Endometrial microvascular endothelial cells (primary cell): ENCODE results near the gene RYR1. TPM values are rescaled to one million over a fixed set of nuclear protein-coding genes. Genes with fewer than 3 reads are reported as not detected.
"Not testable (repeated sequence)": the region's sequence is repeated elsewhere in the genome, so short reads cannot be mapped to it uniquely, and the experiment has no call there.

Source experiments
- in situ Hi-C: cut with HindIII; loops from 2 replicates; pipeline ENCODE4 v1.10.0; 2017; ENCODE audit warnings: low sequenced_read_pairs, low pct_unique_long_range_greater_than_20kb; ENCODE audit errors: inconsistent ontology term
- total RNA-seq: library from RNA; depleted of rRNA; stranded (reverse); fragments of >200 nt; gene quantifications from one replicate; pipeline ENCODE4 v1.2.3, GENCODE V29; 2015; ENCODE audit errors: inconsistent ontology term

The RYR1 gene
- total RNA-seq, 1 donor from 2014 or later = not detected

GRCh38 chr19:38478273-38478971 lies 44.9 kb downstream of the RYR1 start:
- in situ Hi-C loops = no loop called here

DNA sequence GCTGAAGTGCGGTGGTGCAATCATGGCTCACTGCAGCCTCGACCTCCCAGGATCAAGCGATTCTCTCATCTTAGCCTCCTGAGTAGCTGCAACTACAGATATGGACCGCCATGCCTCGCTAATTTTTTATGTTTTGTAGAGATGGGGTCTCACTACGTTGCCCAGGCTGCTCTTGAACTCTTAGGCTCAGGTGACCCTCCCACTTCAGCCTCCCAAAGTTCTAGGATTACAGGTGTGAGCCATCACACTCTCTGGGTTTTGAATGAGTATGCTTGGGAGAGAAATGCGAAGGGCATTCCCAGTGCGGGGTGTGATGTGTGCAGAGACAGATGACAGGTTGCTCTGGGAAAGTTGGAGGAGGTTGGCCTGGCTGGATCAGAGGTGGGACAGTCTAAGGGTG lies 49.0 kb downstream of the RYR1 start:
- in situ Hi-C loops = no loop called here

- in situ Hi-C loops = no loop called here
These were observed 49.6 kb downstream of the RYR1 start for GRCh38 chr19:38483016-38483630.

- in situ Hi-C loops = no loop called here
These were observed 51.3 kb downstream of the RYR1 start for GRCh38 chr19:38484747-38485146.

DNA sequence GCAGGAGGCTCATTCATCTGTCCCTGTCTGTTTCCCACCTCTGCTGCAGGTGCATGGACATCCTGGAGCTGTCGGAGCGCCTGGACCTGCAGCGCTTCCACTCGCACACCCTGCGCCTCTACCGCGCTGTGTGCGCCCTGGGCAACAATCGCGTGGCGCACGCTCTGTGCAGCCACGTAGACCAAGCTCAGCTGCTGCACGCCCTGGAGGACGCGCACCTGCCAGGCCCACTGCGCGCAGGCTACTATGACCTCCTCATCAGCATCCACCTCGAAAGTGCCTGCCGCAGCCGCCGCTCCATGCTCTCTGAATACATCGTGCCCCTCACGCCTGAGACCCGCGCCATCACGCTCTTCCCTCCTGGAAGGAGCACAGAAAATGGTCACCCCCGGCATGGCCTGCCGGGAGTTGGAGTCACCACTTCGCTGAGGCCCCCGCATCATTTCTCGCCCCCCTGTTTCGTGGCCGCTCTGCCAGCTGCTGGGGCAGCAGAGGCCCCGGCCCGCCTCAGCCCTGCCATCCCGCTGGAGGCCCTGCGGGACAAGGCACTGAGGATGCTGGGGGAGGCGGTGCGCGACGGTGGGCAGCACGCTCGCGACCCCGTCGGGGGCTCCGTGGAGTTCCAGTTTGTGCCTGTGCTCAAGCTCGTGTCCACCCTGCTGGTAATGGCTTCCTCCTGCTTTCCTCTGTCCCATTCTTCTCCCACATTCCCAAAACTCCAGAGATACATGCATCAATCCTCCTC lies 52.2 kb downstream of the RYR1 start:
- in situ Hi-C loops = no loop called here

DNA sequence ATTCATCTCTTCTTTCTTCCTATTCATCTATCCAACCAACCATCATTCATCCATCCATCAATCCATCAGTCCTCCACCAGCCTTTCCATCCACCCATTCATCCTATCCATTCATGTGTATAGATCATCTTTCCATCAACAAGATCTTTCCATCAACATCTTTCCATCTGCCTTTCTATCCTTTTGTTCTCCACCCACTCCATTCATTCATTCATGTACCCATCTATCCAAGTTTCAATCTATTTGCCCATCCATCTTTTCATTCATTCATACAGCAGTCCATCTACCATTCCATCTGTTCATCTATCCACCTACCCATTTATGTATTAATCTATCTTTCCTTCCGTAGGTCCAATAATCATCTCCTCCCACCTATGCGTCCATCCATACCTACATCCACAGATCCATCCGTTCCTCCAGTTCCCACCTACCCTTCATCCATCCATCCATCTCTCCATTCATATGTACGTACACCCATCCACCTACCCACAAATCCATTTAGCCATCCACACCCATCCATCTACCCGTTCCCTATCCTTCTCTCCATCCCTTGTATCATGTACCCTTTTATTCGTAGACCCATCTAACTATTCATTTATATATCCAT lies 53.3 kb downstream of the RYR1 start:
- in situ Hi-C loops = no loop called here

DNA sequence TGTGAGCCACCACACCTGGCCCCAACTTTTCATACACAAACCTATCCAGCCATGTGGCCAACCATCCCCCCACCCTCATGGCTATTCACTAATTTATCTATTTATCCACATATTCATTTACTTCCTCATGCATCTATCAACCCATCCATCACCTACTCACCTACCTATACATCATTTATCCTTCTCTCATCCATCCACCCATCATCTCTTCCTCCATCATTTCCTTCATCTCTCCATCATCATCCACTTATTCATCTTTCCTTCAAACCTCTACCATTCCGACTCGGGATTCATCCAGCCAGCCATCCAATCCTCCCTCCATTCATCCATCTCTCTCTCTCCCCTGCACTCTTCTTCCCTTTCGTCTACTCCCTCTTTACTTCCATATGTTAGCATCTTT lies 54.6 kb downstream of the RYR1 start:
- in situ Hi-C loops = no loop called here

DNA sequence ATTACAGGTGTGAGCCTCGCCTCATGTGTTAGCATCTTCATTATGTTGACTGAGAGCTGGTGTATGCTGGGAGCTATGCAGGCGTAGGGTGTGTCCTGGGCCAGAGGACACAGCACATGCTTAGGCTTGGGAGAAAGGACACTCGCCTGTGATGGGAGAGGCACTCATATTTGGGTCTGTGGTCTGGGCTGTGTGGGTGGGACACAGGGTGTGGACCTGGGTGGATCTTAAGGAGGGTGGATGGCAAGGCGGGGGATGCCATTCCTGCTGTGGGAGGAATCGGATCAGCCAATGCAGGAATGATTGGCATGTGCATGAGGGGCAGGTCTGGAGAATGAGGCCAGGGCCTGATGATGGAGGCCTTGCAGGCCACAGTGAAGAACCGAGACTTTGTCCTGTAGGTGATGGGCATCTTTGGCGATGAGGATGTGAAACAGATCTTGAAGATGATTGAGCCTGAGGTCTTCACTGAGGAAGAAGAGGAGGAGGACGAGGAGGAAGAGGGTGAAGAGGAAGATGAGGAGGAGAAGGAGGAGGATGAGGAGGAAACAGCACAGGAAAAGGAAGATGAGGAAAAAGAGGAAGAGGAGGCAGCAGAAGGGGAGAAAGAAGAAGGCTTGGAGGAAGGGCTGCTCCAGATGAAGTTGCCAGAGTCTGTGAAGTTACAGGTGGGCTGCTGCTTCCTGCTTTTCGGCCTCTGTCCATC lies 55.4 kb downstream of the RYR1 start:
- in situ Hi-C loops = no loop called here

DNA sequence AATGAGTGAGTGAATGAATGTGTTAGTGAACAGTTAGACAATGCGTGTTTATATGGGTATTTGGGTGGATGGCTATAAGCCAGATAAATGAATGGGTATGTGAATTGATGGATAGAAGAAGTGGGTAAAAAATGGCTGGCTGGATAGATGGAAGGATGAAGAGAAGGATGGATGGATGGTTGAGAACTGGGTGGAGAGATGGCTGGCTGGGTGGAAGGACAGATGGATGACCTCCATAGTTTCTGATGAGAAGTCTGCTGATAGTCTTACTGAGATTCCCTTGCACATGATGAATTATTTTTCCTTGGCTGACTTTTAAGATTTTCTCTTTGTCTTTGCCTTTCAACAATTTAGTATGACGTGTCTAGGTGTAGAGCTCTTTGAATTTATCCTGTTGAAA lies 57.4 kb downstream of the RYR1 start:
- in situ Hi-C loops = no loop called here

DNA sequence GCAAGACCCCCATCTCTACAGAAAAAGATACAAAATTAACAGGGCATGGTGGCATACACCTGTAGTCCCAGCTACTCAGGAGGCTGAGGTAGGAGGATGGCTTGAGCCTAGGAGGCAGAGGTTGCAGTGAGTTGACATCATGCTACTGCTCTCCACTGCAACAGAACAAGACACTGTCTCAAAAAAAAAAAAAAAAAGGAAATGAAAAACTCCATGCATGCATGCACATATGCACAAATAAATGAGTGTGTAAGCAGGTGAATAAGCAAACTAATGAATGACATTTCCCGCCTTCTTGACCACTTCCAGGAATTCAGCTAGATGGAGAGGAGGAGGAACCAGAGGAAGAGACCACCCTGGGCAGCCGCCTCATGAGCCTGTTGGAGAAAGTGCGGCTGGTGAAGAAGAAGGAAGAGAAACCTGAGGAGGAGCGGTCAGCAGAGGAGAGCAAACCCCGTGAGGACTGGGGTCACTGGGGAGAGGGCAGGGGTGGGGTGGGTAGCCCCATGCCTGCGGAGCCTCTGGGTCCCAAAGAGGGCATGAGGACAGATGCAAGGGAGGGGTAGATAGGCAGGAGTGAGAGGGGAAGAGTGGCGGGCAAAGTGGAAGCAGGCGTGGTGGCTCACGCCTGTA lies 58.8 kb downstream of the RYR1 start:
- in situ Hi-C loops = no loop called here

- in situ Hi-C loops = no loop called here
These were observed 60.9 kb downstream of the RYR1 start for GRCh38 chr19:38494379-38494778.

DNA sequence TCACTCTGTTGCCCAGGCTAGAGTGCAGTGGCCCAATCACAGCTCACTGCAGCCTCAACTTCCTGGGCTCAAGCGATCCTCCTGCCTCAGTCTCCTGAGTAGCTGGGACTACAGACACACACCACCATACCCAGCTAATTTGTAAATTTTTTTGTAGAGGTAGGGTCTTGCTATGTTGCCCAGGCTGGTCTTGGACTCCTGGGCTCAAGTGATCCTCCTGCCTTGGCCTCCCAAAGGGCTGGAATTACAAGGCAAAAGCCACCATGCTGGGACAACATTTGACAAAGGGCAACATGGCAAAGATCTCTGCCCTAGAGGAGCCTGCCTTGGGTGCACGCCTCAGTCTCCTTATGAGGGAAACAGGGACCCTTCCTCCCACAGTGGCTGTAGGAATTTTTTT lies 61.9 kb downstream of the RYR1 start:
- in situ Hi-C loops = not testable (repeated sequence)

DNA sequence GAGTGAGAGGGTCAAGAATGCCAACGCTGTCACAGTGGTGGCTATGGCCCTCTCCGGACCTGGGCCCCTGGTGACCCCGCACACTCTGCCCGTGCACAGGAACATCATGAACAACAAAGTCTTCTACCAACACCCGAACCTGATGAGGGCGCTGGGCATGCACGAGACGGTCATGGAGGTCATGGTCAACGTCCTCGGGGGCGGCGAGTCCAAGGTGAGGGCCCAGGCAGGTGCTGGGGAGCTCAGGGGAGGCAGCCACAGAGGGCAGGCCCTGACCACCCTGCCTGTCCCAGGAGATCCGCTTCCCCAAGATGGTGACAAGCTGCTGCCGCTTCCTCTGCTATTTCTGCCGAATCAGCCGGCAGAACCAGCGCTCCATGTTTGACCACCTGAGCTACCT lies 62.6 kb downstream of the RYR1 start:
- in situ Hi-C loops = no loop called here

GRCh38 chr19:38496603-38497487 lies 63.4 kb downstream of the RYR1 start:
- in situ Hi-C loops = no loop called here

DNA sequence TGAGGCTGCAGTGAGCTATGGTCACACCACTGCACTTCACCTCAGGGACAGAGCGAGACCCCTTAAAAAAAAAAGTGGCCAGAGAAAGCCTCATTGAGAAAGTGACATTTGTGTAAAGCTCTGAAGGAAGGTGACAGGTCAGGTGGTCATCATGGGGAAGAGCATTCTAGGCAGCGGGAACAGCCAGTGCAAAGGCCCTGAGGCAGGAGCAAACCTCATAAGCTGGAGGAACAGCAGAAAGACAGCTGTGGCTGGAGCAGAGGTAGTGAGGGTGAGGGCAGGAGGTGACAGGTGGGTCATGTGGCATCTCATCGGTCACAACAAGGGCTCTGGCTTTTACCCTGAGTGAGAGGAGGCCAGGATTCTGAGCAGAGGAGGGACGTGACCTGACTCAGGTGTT lies 64.4 kb downstream of the RYR1 start:
- in situ Hi-C loops = no loop called here

DNA sequence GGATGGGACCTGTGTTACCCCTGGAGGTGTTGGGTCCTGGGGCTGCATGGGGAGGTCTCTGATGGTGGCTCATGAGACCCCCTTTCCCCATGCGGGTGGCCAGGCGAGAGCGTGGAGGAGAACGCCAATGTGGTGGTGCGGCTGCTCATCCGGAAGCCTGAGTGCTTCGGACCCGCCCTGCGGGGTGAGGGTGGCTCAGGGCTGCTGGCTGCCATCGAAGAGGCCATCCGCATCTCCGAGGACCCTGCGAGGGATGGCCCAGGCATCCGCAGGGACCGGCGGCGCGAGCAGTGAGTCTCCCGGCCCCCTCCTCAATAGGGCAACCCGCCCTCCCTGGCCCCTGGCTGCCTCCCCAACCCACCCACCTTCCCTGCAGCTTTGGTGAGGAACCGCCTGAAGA lies 66.0 kb downstream of the RYR1 start:
- in situ Hi-C loops = no loop called here

DNA sequence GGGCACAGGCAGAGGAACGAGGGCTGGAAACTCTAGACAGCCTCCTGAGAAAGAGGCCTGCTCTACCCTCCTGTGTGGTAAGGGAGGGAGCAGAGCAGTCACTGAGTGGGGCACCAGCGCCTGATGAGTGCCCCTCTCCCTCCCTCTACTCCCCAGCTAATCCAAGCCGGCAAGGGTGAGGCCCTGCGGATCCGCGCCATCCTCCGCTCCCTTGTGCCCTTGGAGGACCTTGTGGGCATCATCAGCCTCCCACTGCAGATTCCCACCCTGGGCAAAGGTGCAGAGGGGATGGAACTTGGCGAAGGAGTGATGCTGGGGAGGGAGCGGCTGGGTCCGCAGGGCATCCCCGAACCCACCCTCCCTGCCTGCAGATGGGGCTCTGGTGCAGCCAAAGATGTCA lies 67.0 kb downstream of the RYR1 start:
- in situ Hi-C loops = no loop called here
